Inferior parietal cortex (tissue), 1 donor: ENCODE results near the gene SPOPL.

Source experiments
- DNase-seq: peaks from one replicate; pipeline ENCODE4 v3.0.0-alpha.2; 2016; ENCODE audit errors: extremely low spot score

The SPOPL gene

GRCh38 chr2:138601458-138602165 is 100.0 kb downstream of the SPOPL start:
- no peak for DNase-seq

GRCh38 chr2:138602166-138602460 is 100.5 kb downstream of the SPOPL start:
- DNase-seq, result no peak

GRCh38 chr2:138607746-138608145 is 106.2 kb downstream of the SPOPL start:
- DNase-seq, result no peak

- no peak for DNase-seq
These were observed 107.9 kb downstream of the SPOPL start for GRCh38 chr2:138609446-138609845.

DNA sequence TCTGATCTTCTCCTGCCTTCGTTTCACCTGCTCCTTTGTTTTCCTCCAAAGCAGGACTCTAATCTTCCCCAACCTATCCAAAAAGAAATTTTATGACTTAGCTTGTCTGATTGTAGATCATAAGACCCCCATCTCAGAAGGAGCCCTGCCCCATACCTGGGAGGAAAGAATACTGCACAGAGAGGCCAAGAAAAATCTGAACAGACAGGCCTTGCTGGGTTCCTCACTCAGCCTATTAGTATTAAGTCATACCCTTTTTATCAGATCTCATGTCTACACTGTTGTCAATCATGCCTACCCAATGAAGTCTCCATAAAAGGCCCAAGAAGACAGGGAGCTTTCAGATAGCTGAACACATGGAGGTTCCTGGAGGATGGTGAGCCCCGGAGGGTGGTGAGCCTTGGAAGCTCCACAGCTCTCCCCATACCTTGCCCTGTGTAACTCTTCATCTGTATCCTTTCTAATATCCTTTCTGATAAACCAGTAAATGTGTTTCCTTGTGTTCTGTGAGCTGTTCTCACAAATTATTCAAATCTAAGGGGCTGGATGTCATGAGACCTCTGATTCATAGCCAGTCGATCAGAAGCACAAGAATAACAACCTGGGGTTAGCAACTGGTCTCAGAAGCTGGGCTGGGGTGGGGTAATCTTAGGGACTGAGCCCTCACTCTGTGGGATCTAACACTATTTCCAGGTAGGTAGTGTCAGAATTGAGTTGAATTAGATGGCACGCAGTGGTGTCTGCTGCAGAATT is 108.8 kb downstream of the SPOPL start:
- no peak for DNase-seq

GRCh38 chr2:138615257-138615656 is 113.7 kb downstream of the SPOPL start:
- no peak for DNase-seq

DNA sequence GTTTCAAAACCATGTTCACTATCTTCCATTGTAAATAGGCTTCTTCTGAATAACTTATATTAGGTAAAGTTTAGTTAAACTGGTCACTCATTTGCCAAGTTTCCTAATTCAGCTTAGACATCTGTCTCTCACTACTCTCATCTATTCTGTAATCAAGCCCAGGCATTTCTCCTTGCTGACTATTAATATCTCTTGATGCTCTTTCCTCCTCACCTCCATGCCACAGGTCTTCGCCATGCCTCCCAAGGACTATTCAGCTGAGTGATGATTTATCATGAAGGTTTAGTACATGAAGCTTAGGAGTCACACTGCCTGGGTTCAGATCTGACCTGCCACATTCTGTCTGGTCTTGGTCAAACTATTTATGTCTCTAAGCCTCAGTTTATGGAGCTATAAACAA is 115.5 kb downstream of the SPOPL start:
- no peak for DNase-seq

- DNase-seq, result no peak
These were observed 117.4 kb downstream of the SPOPL start for GRCh38 chr2:138618971-138619370.

GRCh38 chr2:138620431-138620830 is 118.9 kb downstream of the SPOPL start:
- DNase-seq, result no peak

DNA sequence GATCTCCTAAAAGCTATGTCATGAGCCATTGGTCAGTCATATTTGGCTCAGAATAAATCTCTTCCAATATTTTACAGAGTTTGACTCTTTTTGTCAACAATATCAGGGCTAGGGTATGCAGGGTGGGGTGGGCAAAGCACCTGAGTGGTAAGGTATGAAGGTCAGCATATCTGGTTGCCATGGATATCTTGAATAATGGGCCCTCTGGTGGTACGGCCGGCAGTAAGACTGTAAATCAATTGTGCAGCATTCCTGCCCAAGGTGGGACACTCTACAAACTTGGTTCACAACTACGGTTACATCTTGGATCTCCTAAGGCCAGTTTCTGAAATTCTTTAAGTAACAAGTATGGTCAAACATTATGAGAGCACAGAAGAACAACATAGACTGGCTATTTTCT is 119.6 kb downstream of the SPOPL start:
- no peak for DNase-seq

DNA sequence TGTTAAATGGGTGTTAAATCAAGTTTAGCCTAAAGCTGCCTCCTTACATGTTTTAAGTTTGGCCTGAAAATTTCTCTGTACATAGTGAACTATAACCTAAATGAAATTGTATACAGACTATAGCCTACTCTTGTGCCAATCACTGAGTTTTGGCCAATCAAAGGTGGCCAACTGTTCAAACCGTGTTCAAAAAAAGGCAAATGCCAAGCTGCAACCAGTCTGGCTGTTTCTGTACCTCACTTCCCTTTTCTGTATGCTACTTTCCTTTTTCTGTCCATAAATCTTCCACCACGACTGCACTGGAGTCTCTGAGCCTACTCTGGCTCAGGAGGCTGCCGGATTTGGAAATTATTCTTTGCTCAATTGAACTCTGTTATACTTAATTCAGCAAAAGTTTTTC is 121.0 kb downstream of the SPOPL start:
- no peak for DNase-seq
